ENCODE data around the gene RPS27A. TPM values are rescaled to one million over a fixed set of nuclear protein-coding genes. Genes with fewer than 3 reads are reported as not detected.

Gene RPS27A
- total and polyA plus RNA-seq, 10 of the 15 experiments (the other 5 are each of a cell fraction or from before 2014, with no cell fraction given): 1,460 to 4,705 (median 1,996) TPM

DNA sequence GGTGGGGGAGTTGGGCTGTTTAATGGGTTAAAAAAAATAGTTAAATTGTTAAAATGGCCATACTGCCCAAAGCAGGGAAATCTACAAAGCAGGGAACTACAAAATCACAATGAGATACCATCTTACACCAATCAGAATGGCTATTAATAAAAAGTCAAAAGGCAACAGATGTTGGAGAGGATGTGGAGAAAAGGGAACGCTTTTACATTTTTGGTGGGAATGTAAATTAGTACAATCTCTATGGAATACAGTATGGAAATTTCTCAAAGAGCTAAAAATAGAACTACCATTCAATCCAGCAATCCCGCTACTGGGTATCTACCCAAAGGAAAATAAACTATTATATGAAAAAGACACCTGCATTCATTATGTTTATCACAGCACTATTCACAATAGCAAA is 27.5 kb upstream of the RPS27A start:
- CTCF ChIA-PET: no interaction called here
- H3K4me3 ChIP-seq: no peak overlapping the region
- no peak overlapping the region for H2AFZ ChIP-seq (ENCODE audit: control insufficient read depth, low read depth, low read length)
- WGBS (ENCODE audit: insufficient coverage, insufficient replicate concordance, low lambda C conversion rate, missing lambda C conversion rate): 100% methylated on average over 2 of the region's 2 CpGs
- in situ Hi-C loops (cut with MboI) (no loop called here), intact Hi-C loops (cut with micrococcal nuclease; ENCODE audit: unreplicated experiment) (no loop called here)
- no peak overlapping the region for H3K4me2 ChIP-seq (ENCODE audit: control insufficient read depth, insufficient read depth)
- H3K79me2 ChIP-seq (ENCODE audit: control insufficient read depth, insufficient read depth, low read length): no peaks in the 10 kb centered on the region
- POLR2A ChIA-PET: no interaction called here
- ATAC-seq: no peak
- SMC1A ChIA-PET (ENCODE audit: uncharacterized antibody, unreplicated experiment): no interaction called here
- no peak overlapping the region for H3K27ac ChIP-seq (ENCODE audit: control insufficient read depth, insufficient read depth)
- H3K27me3 ChIP-seq (replicated peaks in 1 of 2; ENCODE audit: control insufficient read depth in 2 of 2, insufficient read depth in 2 of 2, low read length in 1 of 2): no peaks in the 10 kb centered on the region
- BruUV-seq (replicated peaks): no TSS peak
- no peak for DNase-seq (ENCODE audit: low read depth, low spot score)
- no peaks in the 10 kb centered on the region for H3K4me1 ChIP-seq (ENCODE audit: control insufficient read depth, insufficient read depth, low read length)
- TF ChIP-seq BCL11A (IDR thresholded peaks at IDR 0.05; ENCODE audit: low read depth, low read length) (no peak), HDAC2 (IDR thresholded peaks at IDR 0.05) (no peak), EGR1 (IDR thresholded peaks at IDR 0.05; ENCODE audit: borderline replicate concordance in 1 of 2, low read depth in 2 of 2, low read length in 2 of 2) (no peak), TCF12 (IDR thresholded peaks at IDR 0.05; ENCODE audit: low read depth, low read length) (no peak)
- H3K36me3 ChIP-seq (ENCODE audit: control insufficient read depth in 2 of 2, insufficient read depth in 2 of 2, low read length in 1 of 2): no peaks in the 10 kb centered on the region; a peak in 1 of 4 replicates
- RAD21 ChIA-PET (ENCODE audit: unreplicated experiment): no interaction called here
- no peak overlapping the region for H3K9ac ChIP-seq (ENCODE audit: control insufficient read depth, insufficient read depth, low read length)
- H4K20me1 ChIP-seq (ENCODE audit: control insufficient read depth, insufficient read depth): no peaks in the 10 kb centered on the region
- no peak for FAIRE-seq
- H3K9me3 ChIP-seq (replicated peaks; ENCODE audit: control insufficient read depth, insufficient read depth, low read length): no peaks in the 10 kb centered on the region

DNA sequence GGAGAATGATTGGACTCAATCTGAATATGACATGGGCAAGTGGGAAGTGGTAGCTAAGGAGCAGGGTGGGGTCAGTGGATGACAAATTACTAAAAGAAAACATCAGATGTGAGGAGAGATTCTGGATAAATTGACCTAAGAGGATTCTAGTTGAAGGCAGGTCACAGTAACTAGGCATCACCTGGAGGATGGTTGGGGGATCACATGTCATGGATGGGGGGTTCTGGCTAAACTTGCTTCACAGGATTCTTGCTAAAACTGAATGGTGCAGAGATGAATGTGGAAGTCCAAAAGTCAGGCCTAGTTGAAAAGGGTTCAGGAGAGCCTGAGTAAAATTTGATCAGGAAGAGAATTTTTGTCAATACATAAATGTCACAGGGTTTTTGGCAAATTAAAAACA is 18.7 kb upstream of the RPS27A start:
- no peak for ATAC-seq
- ChIA-PET RAD21 (ENCODE audit: unreplicated experiment) (no interaction called here), SMC1A (ENCODE audit: uncharacterized antibody, unreplicated experiment) (interaction anchor here (0.7 kb wide), 1 partner anchor 222 kb away, joined by 3 read pairs; no protein-coding TSS in a partner anchor), CTCF (interaction anchor here (1.5 kb wide), 1 partner anchor 9 kb away, joined by 3 read pairs; no protein-coding TSS in a partner anchor), POLR2A (no interaction called here)
- Histone ChIP-seq H3K79me2 (ENCODE audit: control insufficient read depth, insufficient read depth, low read length) (no peaks in the 10 kb centered on the region), H3K36me3 (ENCODE audit: control insufficient read depth in 2 of 2, insufficient read depth in 2 of 2, low read length in 1 of 2) (no peaks in the 10 kb centered on the region), H4K20me1 (ENCODE audit: control insufficient read depth, insufficient read depth) (no peaks in the 10 kb centered on the region), H3K27me3 (replicated peaks in 1 of 2; ENCODE audit: control insufficient read depth in 2 of 2, insufficient read depth in 2 of 2, low read length in 1 of 2) (no peaks in the 10 kb centered on the region), H3K9ac (ENCODE audit: control insufficient read depth, insufficient read depth, low read length) (no peak overlapping the region), H2AFZ (ENCODE audit: control insufficient read depth, low read depth, low read length) (no peak overlapping the region), H3K4me2 (ENCODE audit: control insufficient read depth, insufficient read depth) (no peak overlapping the region), H3K4me3 (no peak overlapping the region), H3K4me1 (ENCODE audit: control insufficient read depth, insufficient read depth, low read length) (no peaks in the 10 kb centered on the region), H3K9me3 (replicated peaks; ENCODE audit: control insufficient read depth, insufficient read depth, low read length) (no peaks in the 10 kb centered on the region), H3K27ac (ENCODE audit: control insufficient read depth, insufficient read depth) (no peak overlapping the region)
- intact Hi-C loops (cut with micrococcal nuclease; ENCODE audit: unreplicated experiment): no loop called here
- no peak for FAIRE-seq
- no TSS peak for BruUV-seq (replicated peaks)
- no peak for DNase-seq (ENCODE audit: low read depth, low spot score)
- no peak for TF ChIP-seq SMC3 (IDR thresholded peaks at IDR 0.05; ENCODE audit: borderline replicate concordance, low read length)
- TF ChIP-seq CBX3 (IDR thresholded peaks at IDR 0.05; ENCODE audit: borderline replicate concordance, low read depth): no peak
- TF ChIP-seq, protein P1, sequence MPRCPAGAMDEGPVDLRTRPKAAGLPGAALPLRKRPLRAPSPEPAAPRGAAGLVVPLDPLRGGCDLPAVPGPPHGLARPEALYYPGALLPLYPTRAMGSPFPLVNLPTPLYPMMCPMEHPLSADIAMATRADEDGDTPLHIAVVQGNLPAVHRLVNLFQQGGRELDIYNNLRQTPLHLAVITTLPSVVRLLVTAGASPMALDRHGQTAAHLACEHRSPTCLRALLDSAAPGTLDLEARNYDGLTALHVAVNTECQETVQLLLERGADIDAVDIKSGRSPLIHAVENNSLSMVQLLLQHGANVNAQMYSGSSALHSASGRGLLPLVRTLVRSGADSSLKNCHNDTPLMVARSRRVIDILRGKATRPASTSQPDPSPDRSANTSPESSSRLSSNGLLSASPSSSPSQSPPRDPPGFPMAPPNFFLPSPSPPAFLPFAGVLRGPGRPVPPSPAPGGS (IDR thresholded peaks at IDR 0.05; ENCODE audit: borderline replicate concordance, insufficient read depth, low read depth, low read length, poor library complexity, severe bottlenecking): no peak
- in situ Hi-C loops (cut with MboI): no loop called here

All from GM12878 (cell line).